CD4-positive, alpha-beta memory T cell (primary cell): ENCODE results near the gene STAT5A. TPM values are rescaled to one million over a fixed set of nuclear protein-coding genes. Genes with fewer than 3 reads are reported as not detected.
"Not testable (repeated sequence)": the region's sequence is repeated elsewhere in the genome, so short reads cannot be mapped to it uniquely, and the experiment has no call there.

Experiments
- CTCF ChIA-PET: fragments of 350-600 bp; sonication (Branson Sonifier 250); formaldehyde crosslinking; loops from one replicate; lab custom pipeline; 2021; ENCODE audit warnings: inconsistent platforms; ENCODE audit not compliant: partially characterized antibody; lab: Charles Lee
- POLR2A ChIA-PET: fragments of 350-600 bp; sonication (Branson Sonifier 250); formaldehyde crosslinking; loops from one replicate; lab custom pipeline; 2021; ENCODE audit not compliant: partially characterized antibody; lab: Charles Lee
- DNase-seq, 5 donors: peaks; one replicate each; pipeline versions ENCODE4 v3.0.0 to v3.0.0-alpha.2; 2020 to 2022; ENCODE audit warnings: mixed read lengths in 1 of 5
- H3K27ac ChIP-seq: one replicate; pipeline ENCODE4 v1.7.0; 2013; ENCODE audit warnings: low read depth, low read length
- H3K27me3 ChIP-seq: 2 replicates; pipeline ENCODE4 v1.7.0; 2013; ENCODE audit warnings: mild to moderate bottlenecking, low read length, moderate library complexity; ENCODE audit not compliant: insufficient read depth
- H3K36me3 ChIP-seq: 2 replicates; pipeline ENCODE4 v1.7.0; 2013; ENCODE audit warnings: mild to moderate bottlenecking, low read length, moderate library complexity; ENCODE audit not compliant: insufficient read depth
- H3K4me1 ChIP-seq: 2 replicates; pipeline ENCODE4 v1.7.0; 2013; ENCODE audit warnings: mild to moderate bottlenecking, low read length, moderate library complexity; ENCODE audit not compliant: insufficient read depth
- H3K4me3 ChIP-seq, 2 donors: one replicate each; pipeline ENCODE4 v1.7.0; 2013; ENCODE audit warnings: low read length in 2 of 2, mild to moderate bottlenecking in 1 of 2
- H3K9me3 ChIP-seq, 2 donors: one replicate each; pipeline ENCODE4 v1.7.0; 2013; ENCODE audit warnings: low read length in 2 of 2, control low read depth in 1 of 2; ENCODE audit not compliant: control insufficient read depth in 1 of 2
- H3K27ac Mint-ChIP-seq, 7 donors: one replicate each; pipeline ENCODE4 v1.8.0; 2020 to 2021; ENCODE audit warnings: mixed read lengths in 7 of 7, mild to moderate bottlenecking in 6 of 7, inconsistent platforms in 3 of 7, moderate library complexity in 3 of 7
- H3K27me3 Mint-ChIP-seq, 2 donors: one replicate each; pipeline ENCODE4 v1.8.0; 2020 to 2021; ENCODE audit warnings: mixed read lengths in 2 of 2
- H3K36me3 Mint-ChIP-seq, 2 donors: one replicate each; pipeline ENCODE4 v1.8.0; 2020 to 2021; ENCODE audit warnings: mixed read lengths in 2 of 2, inconsistent platforms in 1 of 2, mild to moderate bottlenecking in 1 of 2
- H3K4me1 Mint-ChIP-seq, 4 donors: one replicate each; pipeline ENCODE4 v1.8.0; 2020 to 2021; ENCODE audit warnings: mixed read lengths in 4 of 4, mild to moderate bottlenecking in 1 of 4
- H3K4me3 Mint-ChIP-seq, 8 donors: one replicate each; pipeline ENCODE4 v1.8.0; 2020 to 2021; ENCODE audit warnings: mixed read lengths in 8 of 8, mild to moderate bottlenecking in 7 of 8, moderate library complexity in 6 of 8, inconsistent platforms in 3 of 8
- H3K9me3 Mint-ChIP-seq, 8 donors: one replicate each; pipeline ENCODE4 v1.8.0; 2020 to 2021; ENCODE audit warnings: mixed read lengths in 8 of 8, mild to moderate bottlenecking in 5 of 8, inconsistent platforms in 3 of 8, moderate library complexity in 1 of 8
- intact Hi-C: fragments of 100-400 bp; cut with micrococcal nuclease; formaldehyde crosslinking; loops from one replicate; pipeline ENCODE4 v1.15.1; 2023
- polyA plus RNA-seq, 2 donors: library from polyadenylated mRNA; unstranded; fragments of 300-500 nt; fragmentation: Illumina TruSeq; gene quantifications; one replicate each; pipeline ENCODE4 v1.2.3, GENCODE V29; 2021
- total RNA-seq, 2 experiments: library from RNA; stranded (reverse); gene quantifications; one replicate each; pipeline ENCODE4 v1.2.3, GENCODE V29; 2021

The STAT5A gene
- total and polyA plus RNA-seq, 4 experiments from 2014 or later: 66.7 to 133 (median 112) TPM

DNA sequence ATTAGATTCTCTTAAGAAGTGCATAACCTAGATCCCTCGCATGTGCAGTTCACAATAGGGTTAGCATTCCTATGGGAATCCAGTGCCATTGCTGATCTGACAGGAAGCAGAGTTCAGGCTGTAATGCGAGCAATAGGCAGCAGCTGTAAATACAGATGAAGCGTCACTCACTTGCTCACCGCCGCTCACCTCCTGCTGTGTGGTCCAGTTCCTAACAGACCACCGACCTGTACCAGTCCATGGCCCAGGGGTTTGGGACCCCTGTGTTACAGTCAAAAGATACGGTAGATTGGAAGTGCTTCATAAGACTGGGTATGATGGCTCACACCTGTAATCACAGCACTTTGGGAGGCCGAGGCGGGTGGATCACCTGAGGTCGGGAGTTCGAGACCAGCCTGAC is 2.8 kb downstream of the STAT5A start:
- Histone ChIP-seq H3K4me1 (peaks cover 39% of the 10 kb centered on the region), H3K36me3 (peaks cover 29% of the 10 kb centered on the region), H3K27me3 (no peaks in the 10 kb centered on the region), H3K4me3 (no peak overlapping the region), H3K9me3 (no peaks in the 10 kb centered on the region), H3K27ac (no peak overlapping the region)
- POLR2A ChIA-PET: interaction anchor here (1.9 to 11.0 kb wide), 3 partner anchors 17 to 69 kb away, joined by 8 to 255 read pairs (median 137); partner anchors contain the start of gene STAT5B
- CTCF ChIA-PET: interaction anchor here (4.2 to 9.5 kb wide), 2 partner anchors 21 to 68 kb away, joined by 21 to 68 read pairs; no protein-coding TSS in a partner anchor
- Mint-ChIP-seq H3K4me3 (peak overlapping the region in 1 of 8 donors; percentile 89), H3K9me3 (no peaks in the 10 kb centered on the region), H3K36me3 (peaks cover 25 to 65% of the 10 kb centered on the region in 2 donors), H3K27ac (peak overlapping the region; percentile 11 to 93 (median 38)), H3K4me1 (peaks cover 41 to 56% (median 50%) of the 10 kb centered on the region in 4 donors), H3K27me3 (no peaks in the 10 kb centered on the region)
- no peak for DNase-seq
- intact Hi-C loops: no loop called here

GRCh38 chr17:42294469-42295398 is 6.4 kb downstream of the STAT5A start:
- Mint-ChIP-seq H3K27me3 (no peaks in the 10 kb centered on the region), H3K4me1 (peaks cover 22 to 29% (median 27%) of the 10 kb centered on the region in 4 donors), H3K4me3 (no peak overlapping the region), H3K9me3 (no peaks in the 10 kb centered on the region), H3K36me3 (peaks cover 33 to 69% of the 10 kb centered on the region in 2 donors), H3K27ac (peak overlapping the region; percentile 10 to 87 (median 61))
- Histone ChIP-seq H3K4me3 (no peak overlapping the region), H3K27me3 (no peaks in the 10 kb centered on the region), H3K27ac (no peak overlapping the region), H3K36me3 (peaks cover 46% of the 10 kb centered on the region), H3K9me3 (no peaks in the 10 kb centered on the region), H3K4me1 (peaks cover 15% of the 10 kb centered on the region)
- intact Hi-C loops: no loop called here
- CTCF ChIA-PET: interaction anchor here (1.5 to 9.5 kb wide), 2 partner anchors 18 to 71 kb away, joined by 3 to 68 read pairs; no protein-coding TSS in a partner anchor
- POLR2A ChIA-PET: interaction anchor here (0.6 to 2.0 kb wide), 5 partner anchors 17 to 67 kb away, joined by 3 to 6 read pairs (median 3); no protein-coding TSS in a partner anchor
- DNase-seq: no peak

DNA sequence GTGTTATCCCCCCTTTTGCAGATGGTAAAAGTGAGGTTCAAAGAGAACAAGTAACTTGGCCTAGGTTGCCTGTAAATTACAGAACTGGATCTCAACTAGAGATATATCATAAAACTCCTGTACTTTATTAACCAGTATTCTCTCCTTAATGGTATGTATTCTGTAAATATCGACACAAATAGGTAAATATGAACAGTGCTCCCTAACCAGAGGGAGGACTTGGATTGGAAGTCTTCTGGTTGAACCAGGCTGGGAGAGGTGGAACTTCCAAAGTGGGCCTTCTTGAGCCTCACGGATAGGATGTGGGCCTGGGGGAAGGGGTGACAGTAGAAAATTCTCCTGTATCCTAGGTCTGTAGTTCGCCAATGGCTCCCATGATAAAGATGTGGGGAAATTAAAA is 7.7 kb downstream of the STAT5A start:
- no peak for DNase-seq
- Mint-ChIP-seq H3K27ac (peak overlapping the region in 1 of 7 donors; percentile 66), H3K9me3 (no peaks in the 10 kb centered on the region), H3K4me1 (peaks cover 14 to 17% (median 15%) of the 10 kb centered on the region in 4 donors), H3K36me3 (peaks cover 35 to 59% of the 10 kb centered on the region in 2 donors), H3K27me3 (no peaks in the 10 kb centered on the region), H3K4me3 (no peak overlapping the region)
- intact Hi-C loops: no loop called here
- H3K4me1 ChIP-seq: peaks cover 2% of the 10 kb centered on the region
- H3K27me3 ChIP-seq: no peaks in the 10 kb centered on the region
- no peak overlapping the region for H3K4me3 ChIP-seq
- H3K36me3 ChIP-seq: peaks cover 48% of the 10 kb centered on the region
- POLR2A ChIA-PET: no interaction called here
- CTCF ChIA-PET: interaction anchor here (3.0 kb wide), 1 partner anchor 18 kb away, joined by 7 read pairs; no protein-coding TSS in a partner anchor
- no peak overlapping the region for H3K27ac ChIP-seq
- H3K9me3 ChIP-seq: no peaks in the 10 kb centered on the region

DNA sequence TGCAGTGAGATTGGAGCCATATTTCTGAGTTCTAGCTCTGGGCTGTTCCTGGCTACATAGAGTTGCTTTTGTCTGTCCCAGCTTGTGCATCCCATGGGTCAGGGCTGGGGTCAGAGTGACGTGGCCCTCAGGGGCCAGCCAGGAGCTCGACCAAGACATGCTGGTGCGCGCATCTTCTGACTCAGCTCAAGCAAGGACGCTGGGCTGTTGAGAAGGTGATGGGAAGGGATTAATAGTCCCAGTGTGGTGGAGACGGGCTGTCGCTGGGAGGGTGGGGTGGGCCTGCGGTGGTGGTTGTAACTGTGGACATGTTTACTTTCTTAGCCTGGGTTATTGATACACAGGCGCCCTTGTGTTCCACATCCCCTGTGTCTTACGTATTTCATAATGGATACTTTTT is 9.5 kb downstream of the STAT5A start:
- H3K9me3 ChIP-seq, H3K27ac ChIP-seq, H3K27ac Mint-ChIP-seq, intact Hi-C loops, H3K4me3 Mint-ChIP-seq, H3K9me3 Mint-ChIP-seq, H3K4me1 ChIP-seq, DNase-seq, H3K4me3 ChIP-seq, H3K27me3 ChIP-seq, H3K27me3 Mint-ChIP-seq: not testable (repeated sequence)
- POLR2A ChIA-PET: interaction anchor here (1.4 kb wide), 1 partner anchor 9 kb away, joined by 4 read pairs; the partner anchor contains the start of gene STAT5A
- peaks cover 63% of the 10 kb centered on the region for H3K36me3 ChIP-seq
- peaks cover 45 to 64% of the 10 kb centered on the region in 2 donors for H3K36me3 Mint-ChIP-seq
- H3K4me1 Mint-ChIP-seq: peaks cover 9 to 12% (median 10%) of the 10 kb centered on the region in 4 donors
- CTCF ChIA-PET: interaction anchor here (1.3 to 3.0 kb wide), 3 partner anchors 12 to 76 kb away, joined by 4 to 8 read pairs (median 7); no protein-coding TSS in a partner anchor

DNA sequence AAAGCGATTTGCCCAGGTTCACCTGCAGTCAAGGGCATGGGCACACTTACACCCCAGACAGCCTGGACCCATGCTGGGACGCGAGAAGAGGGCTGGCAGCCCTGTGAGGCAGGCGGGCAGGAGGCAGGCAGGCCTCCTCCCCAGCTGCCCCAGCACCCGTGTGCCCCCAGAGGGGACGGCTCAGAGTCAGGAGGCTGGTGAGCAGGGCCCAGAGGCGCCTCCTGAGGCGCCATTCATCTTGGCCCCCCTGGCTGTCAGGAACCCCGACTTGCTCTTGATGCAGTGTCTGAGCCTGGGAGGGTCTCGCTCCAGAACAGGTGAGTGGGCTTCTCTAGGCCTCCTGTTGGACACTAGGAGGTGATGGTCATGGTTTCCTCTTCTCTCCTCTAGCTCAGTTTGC is 11.1 kb downstream of the STAT5A start:
- H3K27me3 Mint-ChIP-seq, intact Hi-C loops, H3K27me3 ChIP-seq, H3K9me3 ChIP-seq, H3K4me3 ChIP-seq, H3K9me3 Mint-ChIP-seq, H3K4me1 ChIP-seq, DNase-seq, H3K4me3 Mint-ChIP-seq, H3K27ac Mint-ChIP-seq, H3K27ac ChIP-seq: not testable (repeated sequence)
- peaks cover 5 to 15% (median 11%) of the 10 kb centered on the region in 4 donors for H3K4me1 Mint-ChIP-seq
- peaks cover 52 to 70% of the 10 kb centered on the region in 2 donors for H3K36me3 Mint-ChIP-seq
- ChIA-PET CTCF (interaction anchor here (1.3 kb wide), 1 partner anchor 10 kb away, joined by 4 read pairs; no protein-coding TSS in a partner anchor), POLR2A (interaction anchor here (0.5 to 1.2 kb wide), 2 partner anchors 10 to 12 kb away, joined by 3 read pairs; no protein-coding TSS in a partner anchor)
- peaks cover 66% of the 10 kb centered on the region for H3K36me3 ChIP-seq

GRCh38 chr17:42299913-42300312 is 11.6 kb downstream of the STAT5A start:
- peaks cover 56 to 71% of the 10 kb centered on the region in 2 donors for H3K36me3 Mint-ChIP-seq
- H3K4me3 Mint-ChIP-seq, CTCF ChIA-PET, DNase-seq, H3K4me3 ChIP-seq, H3K27me3 ChIP-seq, H3K9me3 ChIP-seq, H3K27me3 Mint-ChIP-seq, intact Hi-C loops, H3K27ac ChIP-seq, H3K9me3 Mint-ChIP-seq, H3K4me1 ChIP-seq, H3K27ac Mint-ChIP-seq: not testable (repeated sequence)
- POLR2A ChIA-PET: interaction anchor here (0.5 kb wide), 1 partner anchor 13 kb away, joined by 3 read pairs; no protein-coding TSS in a partner anchor
- peaks cover 5 to 21% (median 15%) of the 10 kb centered on the region in 4 donors for H3K4me1 Mint-ChIP-seq
- H3K36me3 ChIP-seq: peaks cover 66% of the 10 kb centered on the region
